ENCODE results near the gene TMEM215. TPM values are rescaled to one million over a fixed set of nuclear protein-coding genes. Genes with fewer than 3 reads are reported as not detected.

Gene TMEM215
- not detected for total RNA-seq

- DNase-seq (ENCODE audit: low spot score) (no peak), ATAC-seq (ENCODE audit: low FRiP score) (no peak)
- no peak for TF ChIP-seq CTCF (IDR thresholded peaks at IDR 0.05)
Measured at GRCh38 chr9:32783168-32783891, at the start of gene TMEM215. Gene TMEM215 (plus strand): TSS chr9:32783540. CDS start chr9:32784184, 644 bp downstream.

GRCh38 chr9:32735476-32735875 lies 47.9 kb upstream of the TMEM215 start:
- ATAC-seq (ENCODE audit: low FRiP score) (no peak), DNase-seq (ENCODE audit: low spot score) (no peak)
- TF ChIP-seq CTCF (IDR thresholded peaks at IDR 0.05), result no peak

GRCh38 chr9:32737378-32737777 lies 46.0 kb upstream of the TMEM215 start:
- TF ChIP-seq CTCF (IDR thresholded peaks at IDR 0.05), result no peak
- no peak for ATAC-seq (ENCODE audit: low FRiP score)
- no peak for DNase-seq (ENCODE audit: low spot score)

GRCh38 chr9:32738501-32739172 lies 44.7 kb upstream of the TMEM215 start:
- no peak for TF ChIP-seq CTCF (IDR thresholded peaks at IDR 0.05)
- ATAC-seq (ENCODE audit: low FRiP score) (no peak), DNase-seq (ENCODE audit: low spot score) (no peak)

- no peak for ATAC-seq (ENCODE audit: low FRiP score)
- no peak for TF ChIP-seq CTCF (IDR thresholded peaks at IDR 0.05)
- DNase-seq (ENCODE audit: low spot score), result no peak
Measured at GRCh38 chr9:32741706-32742105, 41.6 kb upstream of the TMEM215 start.

- ATAC-seq (ENCODE audit: low FRiP score) (no peak), DNase-seq (ENCODE audit: low spot score) (no peak)
- TF ChIP-seq CTCF (IDR thresholded peaks at IDR 0.05), result no peak
Measured at GRCh38 chr9:32742296-32742695, 41.0 kb upstream of the TMEM215 start.

GRCh38 chr9:32748013-32748412 lies 35.3 kb upstream of the TMEM215 start:
- ATAC-seq (ENCODE audit: low FRiP score) (no peak), DNase-seq (ENCODE audit: low spot score) (no peak)
- no peak for TF ChIP-seq CTCF (IDR thresholded peaks at IDR 0.05)

Measured in omental fat pad (tissue), 4 donors.